Central memory CD8-positive, alpha-beta T cell (primary cell): ENCODE data around the gene LRRC37B.
"Not testable (repeated sequence)": the region's sequence is repeated elsewhere in the genome, so short reads cannot be mapped to it uniquely, and the experiment has no call there.

Experiments
- ATAC-seq: fragments of 150-1000 bp; cut with Tn5 transposase; replicated peaks from 2 replicates; pipeline ENCODE4 v1.10.0; 2022; ENCODE audit warnings: mild to moderate bottlenecking, moderate FRiP score, moderate number of reproducible peaks; ENCODE audit not compliant: poor library complexity, severe bottlenecking; ENCODE audit errors: extremely low read depth
- DNase-seq, 2 donors: peaks; one replicate each; pipeline ENCODE4 v3.0.0; 2021; ENCODE audit warnings: low spot score in 2 of 2
- H3K27ac Mint-ChIP-seq: one replicate; pipeline ENCODE4 v1.8.0; 2022; ENCODE audit warnings: low read depth, mild to moderate bottlenecking, moderate library complexity, mixed read lengths
- H3K27me3 Mint-ChIP-seq: one replicate; pipeline ENCODE4 v1.8.0; 2022; ENCODE audit warnings: mixed read lengths
- H3K36me3 Mint-ChIP-seq: one replicate; pipeline ENCODE4 v1.8.0; 2022; ENCODE audit warnings: mild to moderate bottlenecking, moderate library complexity, mixed read lengths; ENCODE audit not compliant: insufficient read depth
- H3K4me1 Mint-ChIP-seq: one replicate; pipeline ENCODE4 v1.8.0; 2022; ENCODE audit warnings: mixed read lengths
- H3K4me3 Mint-ChIP-seq: one replicate; pipeline ENCODE4 v1.8.0; 2022; ENCODE audit warnings: mild to moderate bottlenecking, moderate library complexity, mixed read lengths
- H3K9me3 Mint-ChIP-seq: one replicate; pipeline ENCODE4 v1.8.0; 2022; ENCODE audit warnings: mixed read lengths

The LRRC37B gene

GRCh38 chr17:32016231-32016630, 9.0 kb downstream of the LRRC37B start:
- no peak for DNase-seq

GRCh38 chr17:32019228-32019627, 12.0 kb downstream of the LRRC37B start:
- DNase-seq (no peak), ATAC-seq (no peak)
- H3K27ac Mint-ChIP-seq = no peak overlapping the region
- peaks cover 19% of the 10 kb centered on the region for H3K4me1 Mint-ChIP-seq
- H3K36me3 Mint-ChIP-seq = peaks cover 30% of the 10 kb centered on the region
- H3K4me3 Mint-ChIP-seq = no peak overlapping the region
- no peaks in the 10 kb centered on the region for H3K27me3 Mint-ChIP-seq
- no peaks in the 10 kb centered on the region for H3K9me3 Mint-ChIP-seq

More at GRCh38 chr17:32016231-32016630, 9.0 kb downstream of the LRRC37B start:
- Mint-ChIP-seq H3K4me3 (no peak overlapping the region), H3K4me1 (peaks cover 37% of the 10 kb centered on the region), H3K27ac (no peak overlapping the region), H3K27me3 (no peaks in the 10 kb centered on the region), H3K36me3 (peaks cover 14% of the 10 kb centered on the region), H3K9me3 (no peaks in the 10 kb centered on the region)
- no peak for ATAC-seq

GRCh38 chr17:32020943-32021614, 13.9 kb downstream of the LRRC37B start:
- Mint-ChIP-seq H3K9me3 (no peaks in the 10 kb centered on the region), H3K4me1 (peaks cover 16% of the 10 kb centered on the region), H3K36me3 (peaks cover 32% of the 10 kb centered on the region), H3K27ac (no peak overlapping the region), H3K4me3 (no peak overlapping the region), H3K27me3 (no peaks in the 10 kb centered on the region)
- no peak for ATAC-seq
- DNase-seq = no peak

DNA sequence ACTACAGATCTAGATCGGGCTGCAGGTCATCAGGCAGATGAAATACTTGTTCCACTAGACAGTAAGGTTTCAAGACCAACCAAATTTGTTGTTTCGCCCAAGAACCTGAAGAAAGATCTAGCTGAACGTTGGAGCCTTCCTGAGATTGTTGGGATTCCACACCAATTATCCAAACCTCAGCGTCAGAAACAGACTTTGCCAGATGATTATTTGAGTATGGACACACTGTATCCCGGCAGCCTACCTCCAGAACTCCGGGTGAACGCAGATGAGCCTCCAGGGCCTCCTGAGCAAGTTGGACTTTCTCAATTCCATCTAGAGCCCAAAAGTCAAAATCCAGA, 14.4 kb downstream of the LRRC37B start:
- Mint-ChIP-seq H3K4me1 (peaks cover 11% of the 10 kb centered on the region), H3K9me3 (no peaks in the 10 kb centered on the region), H3K4me3 (no peak overlapping the region), H3K27ac (no peak overlapping the region), H3K27me3 (no peaks in the 10 kb centered on the region), H3K36me3 (peaks cover 36% of the 10 kb centered on the region)
- ATAC-seq (no peak), DNase-seq (no peak)

GRCh38 chr17:32022554-32022953, 15.4 kb downstream of the LRRC37B start:
- not testable (repeated sequence) for H3K4me3 Mint-ChIP-seq, H3K9me3 Mint-ChIP-seq, ATAC-seq, H3K27ac Mint-ChIP-seq, DNase-seq, H3K27me3 Mint-ChIP-seq
- Mint-ChIP-seq H3K36me3 (peaks cover 36% of the 10 kb centered on the region), H3K4me1 (peaks cover 11% of the 10 kb centered on the region)

DNA sequence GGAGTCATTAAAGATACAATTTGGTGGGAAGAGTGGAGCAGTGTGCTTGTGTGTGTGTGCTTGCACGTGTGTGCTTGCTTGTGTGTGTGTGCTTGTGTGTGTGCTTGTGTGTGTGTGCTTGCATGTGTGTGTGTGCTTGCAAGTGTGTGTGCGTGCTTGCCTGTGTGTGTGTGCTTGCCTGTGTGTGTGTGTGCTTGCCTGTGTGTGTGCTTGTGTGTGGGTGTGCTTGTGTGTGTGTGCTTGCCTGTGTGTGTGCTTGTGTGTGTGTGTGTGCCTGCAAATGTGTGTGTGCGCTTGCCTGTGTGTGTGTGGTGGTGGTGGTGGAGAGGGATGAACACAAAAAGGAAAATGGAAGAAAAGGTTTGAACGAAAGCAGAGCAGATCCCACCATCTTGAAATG, 20.1 kb downstream of the LRRC37B start:
- H3K27me3 Mint-ChIP-seq, H3K4me3 Mint-ChIP-seq, ATAC-seq, H3K27ac Mint-ChIP-seq, H3K4me1 Mint-ChIP-seq, H3K9me3 Mint-ChIP-seq, DNase-seq: not testable (repeated sequence)
- H3K36me3 Mint-ChIP-seq = peaks cover 21% of the 10 kb centered on the region

GRCh38 chr17:32033223-32033622, 26.0 kb downstream of the LRRC37B start:
- no peak for ATAC-seq

GRCh38 chr17:32033812-32034211, 26.6 kb downstream of the LRRC37B start:
- DNase-seq, H3K27ac Mint-ChIP-seq, H3K9me3 Mint-ChIP-seq, ATAC-seq, H3K4me1 Mint-ChIP-seq, H3K27me3 Mint-ChIP-seq, H3K4me3 Mint-ChIP-seq: not testable (repeated sequence)
- H3K36me3 Mint-ChIP-seq = peaks cover 40% of the 10 kb centered on the region

More at GRCh38 chr17:32033223-32033622, 26.0 kb downstream of the LRRC37B start:
- no peak for DNase-seq
- H3K36me3 Mint-ChIP-seq = peaks cover 37% of the 10 kb centered on the region
- H3K4me1 Mint-ChIP-seq = no peaks in the 10 kb centered on the region
- H3K27me3 Mint-ChIP-seq = no peaks in the 10 kb centered on the region
- H3K4me3 Mint-ChIP-seq = no peak overlapping the region
- no peak overlapping the region for H3K27ac Mint-ChIP-seq
- no peaks in the 10 kb centered on the region for H3K9me3 Mint-ChIP-seq

GRCh38 chr17:32040246-32040645, 33.1 kb downstream of the LRRC37B start:
- H3K27ac Mint-ChIP-seq, H3K4me3 Mint-ChIP-seq, H3K27me3 Mint-ChIP-seq, DNase-seq, H3K4me1 Mint-ChIP-seq, H3K9me3 Mint-ChIP-seq, ATAC-seq: not testable (repeated sequence)
- peaks cover 35% of the 10 kb centered on the region for H3K36me3 Mint-ChIP-seq

DNA sequence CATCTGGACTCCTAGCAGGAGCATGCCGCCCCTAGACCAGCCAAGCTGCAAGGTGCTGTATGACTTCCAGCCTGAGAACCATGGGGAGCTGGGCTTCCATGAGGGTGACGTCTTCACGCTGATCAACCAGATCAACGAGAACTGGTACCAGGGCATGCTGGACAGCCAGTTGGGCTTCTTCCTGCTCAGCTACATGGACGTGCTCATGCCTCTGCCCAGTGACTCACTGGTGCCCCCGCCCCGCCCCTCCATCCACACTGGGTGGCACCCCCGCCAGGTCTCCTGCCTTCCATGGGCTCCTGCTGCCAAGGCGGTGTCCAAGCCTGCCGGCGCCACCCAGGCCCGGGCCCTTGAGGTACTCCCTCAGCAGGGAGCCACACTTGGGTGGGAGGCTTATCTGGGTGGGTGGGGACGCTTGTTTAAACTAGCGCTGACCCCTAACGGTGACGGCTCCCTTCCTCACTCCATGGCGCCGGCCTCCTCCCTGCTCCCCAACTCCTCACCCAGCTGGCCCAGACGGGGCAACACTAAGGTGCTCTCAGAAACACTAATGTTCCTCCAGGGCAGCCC, 34.2 kb downstream of the LRRC37B start:
- H3K4me3 Mint-ChIP-seq, H3K9me3 Mint-ChIP-seq, ATAC-seq, H3K4me1 Mint-ChIP-seq, DNase-seq, H3K27me3 Mint-ChIP-seq, H3K27ac Mint-ChIP-seq: not testable (repeated sequence)
- peaks cover 25% of the 10 kb centered on the region for H3K36me3 Mint-ChIP-seq

- H3K4me1 Mint-ChIP-seq, H3K9me3 Mint-ChIP-seq, ATAC-seq, DNase-seq, H3K27me3 Mint-ChIP-seq, H3K27ac Mint-ChIP-seq, H3K4me3 Mint-ChIP-seq: not testable (repeated sequence)
- H3K36me3 Mint-ChIP-seq = peaks cover 16% of the 10 kb centered on the region
These were observed 35.1 kb downstream of the LRRC37B start for GRCh38 chr17:32042266-32042665.

DNA sequence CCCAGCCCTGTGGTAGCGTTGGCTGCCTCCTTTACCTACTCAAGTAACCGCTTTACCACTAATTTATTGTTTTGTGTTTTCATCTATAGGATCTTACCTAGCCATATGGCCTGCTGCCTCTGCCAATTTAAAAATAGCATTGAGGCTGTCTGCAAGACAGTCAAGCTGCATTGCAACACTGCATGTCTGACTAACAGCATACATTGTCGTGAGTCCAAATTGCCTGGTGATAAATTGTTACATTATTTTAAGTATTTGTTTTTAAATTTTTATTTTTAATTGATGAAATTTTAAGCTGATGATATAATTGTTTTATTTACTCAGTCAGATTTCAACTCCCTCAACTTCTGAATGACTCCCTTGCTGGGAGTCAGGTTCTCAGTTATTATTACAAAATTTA, 38.4 kb downstream of the LRRC37B start:
- H3K27ac Mint-ChIP-seq, H3K27me3 Mint-ChIP-seq, H3K9me3 Mint-ChIP-seq, DNase-seq, ATAC-seq, H3K4me3 Mint-ChIP-seq, H3K4me1 Mint-ChIP-seq: not testable (repeated sequence)
- peaks cover 15% of the 10 kb centered on the region for H3K36me3 Mint-ChIP-seq

GRCh38 chr17:32047663-32048062, 40.5 kb downstream of the LRRC37B start:
- H3K27me3 Mint-ChIP-seq, ATAC-seq, DNase-seq, H3K4me3 Mint-ChIP-seq, H3K9me3 Mint-ChIP-seq, H3K4me1 Mint-ChIP-seq, H3K27ac Mint-ChIP-seq: not testable (repeated sequence)
- H3K36me3 Mint-ChIP-seq = peaks cover 15% of the 10 kb centered on the region
